HPDE6-E6E7 (cell line): ENCODE results near the gene DSCAML1.
"Not testable (repeated sequence)": the region's sequence is repeated elsewhere in the genome, so short reads cannot be mapped to it uniquely, and the experiment has no call there.

Experiments
- DNase-seq: peaks from one replicate; pipeline ENCODE4 v3.0.0; 2011; ENCODE audit warnings: missing footprints; ENCODE audit errors: extremely low spot score

The DSCAML1 gene

DNA sequence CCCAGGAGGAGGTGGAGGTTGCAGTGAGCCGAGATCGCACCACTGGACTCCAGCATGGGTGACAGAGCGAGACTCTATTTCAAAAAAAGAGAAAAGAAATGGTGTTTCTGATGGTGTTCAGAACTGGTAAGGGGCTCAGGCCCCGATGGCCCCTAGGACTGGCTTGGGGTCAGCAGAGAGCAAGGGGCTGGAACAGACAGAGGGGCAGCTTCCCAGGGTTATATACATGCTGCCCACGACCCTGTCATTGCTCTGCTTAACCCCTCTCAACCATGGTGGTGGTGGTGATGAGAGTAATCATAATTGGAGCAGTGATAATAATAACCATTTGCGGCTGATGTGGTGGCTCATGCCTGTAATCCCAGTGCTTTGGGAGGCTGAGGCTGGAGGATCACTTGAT, 390.0 kb downstream of the DSCAML1 start:
- DNase-seq: no peak

DNA sequence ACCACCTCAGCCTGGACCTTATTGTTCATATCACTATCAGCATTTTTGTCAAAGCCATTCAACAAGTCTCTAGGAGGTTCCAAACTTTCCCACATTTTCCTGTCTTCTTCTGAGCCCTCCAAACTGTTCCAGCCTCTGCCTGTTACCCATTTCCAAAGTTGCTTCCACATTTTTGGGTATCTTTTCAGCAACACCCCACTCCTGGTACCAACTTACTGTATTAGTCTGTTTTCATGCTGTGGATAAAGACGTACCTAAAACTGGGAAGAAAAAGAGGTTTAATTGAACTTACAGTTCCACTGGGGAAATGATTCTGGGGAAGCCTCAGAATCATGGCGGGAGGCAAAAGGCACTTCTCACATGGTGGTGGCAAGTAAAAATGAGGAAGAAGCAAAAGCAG, 391.1 kb downstream of the DSCAML1 start:
- not testable (repeated sequence) for DNase-seq

DNA sequence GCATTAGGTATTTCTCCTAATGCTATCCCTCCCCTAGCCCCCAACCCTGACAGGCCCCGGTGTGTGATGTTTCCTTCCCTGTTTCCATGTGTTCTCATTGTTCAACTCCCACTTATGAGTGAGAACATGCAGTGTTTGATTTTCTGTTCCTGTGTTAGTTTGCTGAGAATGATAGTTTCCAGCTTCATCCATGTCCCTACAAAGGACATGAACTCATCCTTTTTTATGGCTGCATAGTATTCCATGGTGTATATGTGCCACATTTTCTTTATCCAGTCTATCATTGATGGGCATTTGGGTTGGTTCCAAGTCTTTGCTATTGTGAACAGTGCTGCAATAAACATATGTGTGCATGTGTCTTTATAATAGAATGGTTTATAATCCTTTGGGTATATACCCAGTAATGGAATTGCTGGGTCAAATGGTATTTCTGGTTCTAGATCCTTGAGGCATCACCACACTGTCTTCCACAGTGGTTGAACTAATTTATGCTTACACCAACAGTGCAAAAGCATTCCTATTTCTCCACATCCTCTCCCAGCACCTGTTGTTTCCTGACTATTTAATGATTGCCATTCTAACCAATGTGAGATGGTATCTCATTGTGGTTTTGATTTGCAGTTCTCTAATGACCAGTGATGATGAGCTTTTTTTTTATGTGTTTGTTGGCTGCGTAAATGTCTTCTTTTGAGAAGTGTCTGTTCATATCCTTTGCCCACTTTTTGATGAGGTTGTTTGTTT, 397.7 kb downstream of the DSCAML1 start:
- DNase-seq: not testable (repeated sequence)

DNA sequence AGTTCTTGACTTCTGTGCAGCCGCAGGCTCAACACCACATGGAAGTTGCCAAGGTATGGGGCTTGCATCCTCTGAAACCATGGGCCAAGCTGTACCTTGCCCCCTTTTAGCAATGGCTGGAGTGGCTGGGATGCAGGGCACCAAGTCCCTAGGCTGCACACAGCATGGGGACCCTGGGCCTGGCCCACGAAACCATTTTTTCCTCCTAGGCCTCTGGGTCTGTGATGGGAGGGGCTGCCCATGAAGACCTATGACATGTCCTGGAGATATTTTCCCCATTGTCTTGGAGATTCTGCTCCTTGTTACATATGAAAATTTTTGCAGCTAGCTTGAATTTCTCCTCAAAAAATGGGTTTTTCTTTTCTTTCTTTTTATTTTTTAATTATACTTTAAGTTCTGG, 398.4 kb downstream of the DSCAML1 start:
- not testable (repeated sequence) for DNase-seq

DNA sequence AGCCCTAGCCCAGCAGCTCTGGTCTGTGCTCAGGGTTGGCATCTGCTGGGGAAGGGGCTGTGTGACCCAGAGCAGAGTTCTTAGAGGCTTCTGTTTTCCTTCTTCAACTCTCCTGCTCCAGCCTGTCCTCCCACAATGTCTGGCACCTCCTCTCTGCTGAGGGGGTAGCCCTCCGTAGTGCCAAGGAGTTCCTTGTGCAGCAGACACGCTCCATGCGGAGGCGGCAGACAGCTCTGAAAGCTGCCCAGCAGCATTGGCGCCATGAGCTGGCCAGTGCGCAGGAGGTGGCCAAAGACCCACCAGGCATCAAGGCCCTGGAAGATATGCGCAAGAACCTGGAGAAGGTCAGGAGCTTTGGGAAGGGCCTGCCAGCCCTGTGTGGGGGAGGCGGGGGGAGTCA, 400.0 kb downstream of the DSCAML1 start:
- no peak for DNase-seq

DNA sequence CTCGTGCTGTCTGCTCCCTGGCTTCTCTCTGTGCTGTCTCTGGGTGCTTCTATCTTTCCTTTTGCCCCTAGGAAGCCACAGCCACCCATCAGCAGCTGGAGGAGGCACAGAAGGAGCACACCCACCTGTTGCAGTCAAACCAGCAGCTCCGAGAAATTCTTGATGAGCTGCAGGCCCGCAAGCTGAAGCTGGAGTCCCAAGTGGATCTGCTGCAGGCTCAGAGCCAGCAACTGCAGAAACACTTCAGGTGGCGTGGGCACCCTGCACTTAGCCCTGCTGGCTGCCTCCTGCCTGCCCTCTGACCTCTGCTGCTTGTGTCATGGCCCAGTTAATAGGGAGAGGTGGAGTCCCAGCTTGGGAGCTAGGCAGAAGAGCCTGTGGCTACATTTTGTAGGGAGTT, 401.5 kb downstream of the DSCAML1 start:
- no peak for DNase-seq

DNA sequence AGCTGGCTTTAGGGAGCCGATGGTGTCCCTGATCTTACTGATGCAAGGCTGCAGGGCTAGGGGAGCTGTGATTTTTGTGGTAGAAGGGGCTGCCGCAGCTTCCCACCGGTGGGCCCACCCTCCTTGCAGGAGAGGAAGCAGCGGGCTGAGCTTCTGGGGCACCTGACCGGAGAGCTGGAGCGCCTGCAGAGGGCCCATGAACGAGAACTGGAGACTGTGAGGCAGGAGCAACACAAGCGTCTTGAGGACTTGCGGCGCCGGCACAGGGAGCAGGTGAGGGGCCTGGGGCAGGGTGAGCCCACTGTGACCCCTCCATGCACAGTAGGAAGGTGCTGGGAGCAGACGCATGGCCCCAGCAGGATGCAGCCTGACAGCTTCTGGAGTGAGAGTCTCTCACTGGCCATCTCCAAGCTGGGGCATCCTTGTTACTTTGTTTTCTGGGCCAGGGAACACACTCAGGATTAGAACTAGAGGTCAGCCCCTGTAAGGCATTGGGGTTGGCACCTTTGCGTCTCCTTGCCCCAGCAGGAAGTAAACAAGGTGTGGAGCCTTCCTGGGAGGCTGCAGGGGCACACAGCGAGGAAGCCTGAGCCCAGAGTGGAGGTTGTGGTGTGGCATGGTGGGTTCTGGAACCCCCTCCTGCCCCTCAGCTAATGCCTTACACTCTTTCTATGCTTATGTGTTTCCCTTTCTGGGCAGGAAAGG, 402.6 kb downstream of the DSCAML1 start:
- DNase-seq: no peak

DNA sequence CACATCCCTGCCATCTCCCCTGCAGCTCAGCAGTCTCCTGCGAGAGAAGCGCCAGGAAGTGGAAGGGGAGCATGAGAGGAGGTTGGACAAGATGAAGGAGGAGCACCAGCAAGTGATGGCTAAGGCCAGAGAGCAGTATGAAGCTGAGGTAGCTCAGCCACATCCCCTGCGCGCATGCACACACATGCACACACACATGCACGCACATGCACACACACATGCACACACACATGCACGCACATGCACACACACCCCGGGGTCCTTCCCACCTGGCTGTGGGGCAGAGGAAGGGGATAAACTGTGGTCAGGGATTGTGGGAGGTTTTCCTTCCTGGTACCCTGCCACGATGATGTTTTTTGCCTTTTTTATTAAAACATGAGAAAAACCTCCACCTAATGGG, 404.0 kb downstream of the DSCAML1 start:
- DNase-seq: no peak

DNA sequence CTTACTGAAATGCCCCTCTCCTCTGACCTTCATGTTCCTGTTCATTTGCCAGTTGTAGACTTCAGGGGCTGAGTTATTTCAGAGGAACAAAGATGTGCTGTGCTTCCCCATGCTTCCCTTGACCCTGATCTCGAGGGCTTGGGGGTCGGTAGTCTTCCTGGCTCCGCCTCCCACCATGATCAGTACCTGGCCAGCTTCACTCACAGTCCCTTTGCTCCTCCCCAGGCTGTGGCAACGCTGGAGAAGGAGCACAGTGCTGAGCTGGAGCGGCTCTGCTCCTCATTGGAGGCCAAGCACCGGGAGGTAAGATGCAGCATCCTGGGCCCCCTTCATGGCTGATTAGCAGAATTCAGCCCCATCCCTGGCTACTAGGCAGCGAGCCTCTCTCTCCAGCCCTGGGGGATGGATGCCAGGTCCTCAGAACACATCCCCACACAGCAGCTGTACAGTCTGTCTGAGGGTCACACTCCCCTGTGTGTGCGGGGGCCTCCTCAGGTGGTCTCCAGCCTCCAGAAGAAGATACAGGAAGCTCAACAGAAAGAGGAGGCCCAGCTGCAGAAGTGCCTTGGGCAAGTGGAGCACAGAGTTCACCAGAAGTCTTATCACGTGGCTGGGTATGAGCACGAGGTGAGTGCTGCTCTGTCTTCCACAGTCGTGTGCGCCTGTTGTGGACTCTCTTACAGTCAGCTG, 404.9 kb downstream of the DSCAML1 start:
- DNase-seq: no peak

DNA sequence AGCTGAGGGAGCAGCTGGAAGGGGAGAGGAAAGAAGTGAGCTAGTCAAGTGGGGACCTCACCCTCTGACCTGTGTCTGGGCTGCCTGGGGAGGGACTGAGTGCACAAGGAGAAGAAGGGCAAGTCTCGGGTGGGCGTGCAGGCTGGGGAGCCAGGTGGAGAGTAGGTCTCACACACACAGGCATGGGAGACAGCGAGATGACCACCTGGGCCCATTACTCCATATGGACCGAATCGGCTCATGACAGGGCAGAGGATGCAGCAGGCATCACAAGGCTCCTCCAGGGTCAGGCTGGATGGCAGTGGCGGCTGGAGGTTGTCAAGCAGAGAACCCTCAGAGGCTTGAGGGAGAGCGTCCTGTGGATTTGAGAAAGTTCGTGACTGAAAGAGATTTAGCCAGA, 405.8 kb downstream of the DSCAML1 start:
- no peak for DNase-seq

DNA sequence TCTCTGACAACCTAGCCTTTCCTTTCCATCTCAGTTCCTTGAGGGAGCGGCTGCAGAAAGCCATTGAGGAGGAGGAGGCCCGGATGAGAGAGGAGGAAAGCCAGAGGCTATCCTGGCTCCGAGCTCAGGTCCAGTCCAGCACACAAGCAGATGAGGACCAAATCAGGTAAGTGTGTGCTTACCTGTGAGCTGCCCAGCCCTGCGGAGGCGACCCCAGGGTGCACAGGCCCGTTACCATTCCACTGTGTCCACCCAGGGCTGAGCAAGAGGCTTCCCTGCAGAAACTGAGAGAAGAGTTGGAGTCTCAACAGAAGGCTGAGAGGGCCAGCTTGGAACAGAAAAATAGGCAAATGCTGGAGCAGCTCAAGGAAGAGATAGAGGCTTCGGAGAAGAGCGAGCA, 406.3 kb downstream of the DSCAML1 start:
- no peak for DNase-seq

DNA sequence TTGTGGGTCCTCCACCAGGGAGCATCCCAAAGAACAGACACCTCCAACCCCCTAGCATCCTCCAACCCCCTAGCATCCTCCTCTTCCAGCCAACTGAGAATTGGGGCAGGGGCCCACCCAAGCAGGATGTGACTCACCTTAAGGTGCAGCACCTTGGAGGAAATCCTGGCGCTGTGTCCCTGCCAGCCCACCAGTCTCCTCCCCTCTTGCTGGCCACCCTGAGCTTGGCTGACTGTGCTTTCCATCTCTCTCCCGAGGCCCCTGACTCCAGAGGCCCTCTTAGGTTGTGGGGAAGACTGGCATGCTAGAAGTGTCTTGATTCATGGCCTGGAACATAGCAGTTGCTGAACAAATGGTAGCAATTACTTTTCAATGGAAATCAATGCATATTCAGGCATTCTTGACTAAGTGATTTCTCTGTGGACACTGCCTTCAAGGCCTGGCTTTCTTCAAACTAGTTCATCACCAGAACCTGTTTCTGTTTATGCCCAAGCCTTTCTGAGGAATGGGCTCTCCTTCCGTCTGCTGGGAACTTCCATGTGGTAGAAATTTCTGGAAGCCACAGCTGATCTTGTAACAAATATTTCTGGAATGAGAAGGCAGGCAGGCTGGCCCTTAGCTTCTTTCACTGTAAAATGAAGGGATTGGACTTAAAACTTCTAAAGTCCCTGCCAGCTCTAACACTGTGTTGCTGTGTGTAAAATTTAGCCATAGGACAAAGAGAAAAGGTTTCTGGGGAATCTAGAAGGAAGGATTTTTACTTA, 408.8 kb downstream of the DSCAML1 start:
- DNase-seq: no peak

DNA sequence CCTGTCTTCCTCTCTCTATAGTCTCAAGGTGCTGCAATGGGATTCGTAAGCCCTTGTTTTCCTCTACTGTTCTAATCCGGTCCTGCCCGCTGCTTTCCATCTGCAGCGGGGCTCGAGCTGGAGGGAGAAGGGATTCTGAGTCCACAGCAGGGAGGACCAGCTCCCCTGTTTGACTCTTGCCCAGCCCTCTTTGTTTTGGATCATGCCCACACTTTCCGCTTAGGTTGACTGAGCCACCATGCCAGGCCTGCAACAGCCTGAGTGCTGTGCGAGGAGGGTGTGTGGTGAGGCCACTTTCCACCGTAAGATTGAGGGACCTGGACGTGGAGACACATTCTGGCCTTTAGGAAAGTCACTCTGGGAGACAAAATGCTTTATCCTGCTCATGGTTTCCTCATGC, 411.1 kb downstream of the DSCAML1 start:
- DNase-seq: no peak

DNA sequence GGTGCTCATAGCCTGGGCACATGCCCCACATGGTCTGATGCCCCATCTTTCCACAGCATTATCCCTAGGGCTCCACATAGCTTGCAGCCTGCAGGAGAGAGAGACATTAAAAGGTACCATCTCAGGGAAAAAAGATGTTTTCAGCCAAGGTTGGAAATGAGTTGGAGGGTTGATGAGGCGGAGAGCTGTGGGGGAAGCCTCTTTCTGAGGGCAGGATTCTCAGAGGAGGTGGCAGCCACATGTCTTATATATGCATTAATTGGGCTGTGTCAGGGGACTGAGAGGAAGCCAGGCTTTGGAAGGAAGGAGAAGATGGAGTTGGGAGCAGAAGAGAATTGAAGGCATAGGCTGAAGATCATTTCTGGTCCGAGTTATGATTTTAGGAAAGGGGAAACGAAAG, 411.5 kb downstream of the DSCAML1 start:
- no peak for DNase-seq

DNA sequence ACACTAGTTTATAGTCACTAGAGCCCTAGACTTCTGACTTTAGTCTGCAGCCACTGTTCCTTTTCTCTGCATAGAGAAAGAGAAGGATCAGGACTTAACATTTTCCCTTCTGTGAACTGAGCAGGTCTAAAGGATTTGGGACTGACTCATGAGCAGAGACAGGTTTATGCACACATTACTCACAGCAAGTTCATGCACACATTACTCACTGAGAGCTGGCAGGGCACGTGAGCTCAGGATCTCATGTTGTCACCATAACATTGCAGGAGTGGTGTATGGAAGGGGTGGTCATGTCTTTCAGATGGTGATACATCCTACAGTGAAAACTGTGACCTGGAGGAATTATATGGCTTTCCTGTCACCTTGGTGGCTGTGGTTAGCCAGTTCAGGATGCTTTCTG, 413.0 kb downstream of the DSCAML1 start:
- DNase-seq: peak; percentile 97

DNA sequence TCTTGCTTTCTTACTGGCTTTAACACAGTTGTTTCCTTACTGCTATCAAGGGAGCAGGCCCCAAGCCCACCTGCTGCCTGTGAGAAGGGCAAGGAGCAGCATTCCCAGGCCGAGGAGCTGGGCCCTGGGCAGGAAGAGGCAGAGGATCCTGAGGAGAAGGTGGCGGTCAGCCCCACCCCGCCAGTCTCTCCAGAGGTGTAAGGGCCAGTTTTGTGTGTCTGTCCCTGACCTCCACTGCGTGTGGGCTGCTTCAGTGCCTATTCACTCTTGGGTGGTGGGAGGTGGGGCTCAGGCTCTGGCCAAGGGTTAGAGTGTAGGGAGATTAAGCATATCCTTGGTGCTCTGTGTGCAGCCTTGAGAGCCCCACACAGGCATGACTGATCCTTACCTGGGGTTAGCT, 414.3 kb downstream of the DSCAML1 start:
- no peak for DNase-seq

DNA sequence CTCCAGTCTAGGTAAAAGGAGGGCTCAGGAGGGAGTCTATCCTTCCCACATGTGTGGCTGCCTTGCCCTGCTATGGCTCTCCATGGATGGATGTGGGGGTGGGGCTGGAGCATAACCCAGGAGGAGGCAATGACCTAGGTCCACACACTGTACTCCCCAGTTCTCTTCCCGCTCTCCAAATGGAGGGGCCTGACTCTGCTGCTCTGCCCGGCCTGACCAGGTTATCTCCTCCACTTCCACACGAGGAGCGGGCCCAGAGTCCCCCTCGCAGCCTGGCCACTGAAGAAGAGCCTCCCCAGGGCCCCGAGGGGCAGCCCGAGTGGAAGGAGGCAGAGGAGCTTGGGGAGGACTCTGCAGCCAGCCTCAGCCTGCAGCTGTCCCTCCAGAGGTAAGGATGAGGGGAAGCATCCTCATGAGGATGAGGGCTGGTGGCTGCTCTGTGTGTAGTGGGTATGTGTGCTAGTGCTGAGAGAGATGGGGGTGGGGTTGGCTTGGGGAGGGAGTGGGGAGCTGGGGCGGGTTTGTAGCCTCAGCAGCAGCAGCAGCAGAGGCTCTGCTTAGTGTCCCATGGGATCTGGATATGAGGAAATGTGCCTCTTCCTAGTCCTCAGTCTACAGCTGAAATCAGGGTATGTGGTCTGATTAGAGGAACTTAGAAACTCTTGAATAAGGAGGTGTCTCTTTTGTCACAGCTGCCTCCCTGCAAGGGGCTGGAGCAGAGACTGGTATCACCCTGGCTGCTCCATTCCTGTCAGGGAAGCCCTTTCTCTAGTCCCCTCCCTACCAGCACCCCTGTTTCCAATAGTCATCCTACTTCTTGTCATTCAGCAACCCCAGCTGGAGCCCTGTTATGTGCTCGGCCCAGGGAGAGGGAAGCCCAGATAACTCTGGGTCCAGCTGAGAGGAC, 415.3 kb downstream of the DSCAML1 start:
- no peak for DNase-seq

DNA sequence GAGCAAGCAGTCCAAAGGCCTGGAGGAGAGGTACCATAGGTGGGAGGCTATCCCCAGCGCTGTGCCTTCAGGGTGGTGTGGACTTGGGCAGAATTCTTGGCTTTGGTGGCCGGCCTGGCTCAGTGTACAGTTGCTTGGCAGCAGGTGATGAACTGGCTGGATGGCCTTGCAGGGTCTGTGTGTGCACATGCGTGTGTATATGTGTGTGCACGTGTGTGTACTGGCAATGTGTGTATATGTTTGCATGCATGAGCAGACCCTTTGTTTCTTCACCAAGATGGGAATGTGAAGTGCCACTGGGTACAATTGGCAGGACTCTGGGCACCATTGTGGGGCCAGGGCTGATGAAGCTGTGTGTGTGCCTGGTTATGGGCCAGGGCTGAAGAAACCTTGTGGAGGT, 416.3 kb downstream of the DSCAML1 start:
- no peak for DNase-seq

DNA sequence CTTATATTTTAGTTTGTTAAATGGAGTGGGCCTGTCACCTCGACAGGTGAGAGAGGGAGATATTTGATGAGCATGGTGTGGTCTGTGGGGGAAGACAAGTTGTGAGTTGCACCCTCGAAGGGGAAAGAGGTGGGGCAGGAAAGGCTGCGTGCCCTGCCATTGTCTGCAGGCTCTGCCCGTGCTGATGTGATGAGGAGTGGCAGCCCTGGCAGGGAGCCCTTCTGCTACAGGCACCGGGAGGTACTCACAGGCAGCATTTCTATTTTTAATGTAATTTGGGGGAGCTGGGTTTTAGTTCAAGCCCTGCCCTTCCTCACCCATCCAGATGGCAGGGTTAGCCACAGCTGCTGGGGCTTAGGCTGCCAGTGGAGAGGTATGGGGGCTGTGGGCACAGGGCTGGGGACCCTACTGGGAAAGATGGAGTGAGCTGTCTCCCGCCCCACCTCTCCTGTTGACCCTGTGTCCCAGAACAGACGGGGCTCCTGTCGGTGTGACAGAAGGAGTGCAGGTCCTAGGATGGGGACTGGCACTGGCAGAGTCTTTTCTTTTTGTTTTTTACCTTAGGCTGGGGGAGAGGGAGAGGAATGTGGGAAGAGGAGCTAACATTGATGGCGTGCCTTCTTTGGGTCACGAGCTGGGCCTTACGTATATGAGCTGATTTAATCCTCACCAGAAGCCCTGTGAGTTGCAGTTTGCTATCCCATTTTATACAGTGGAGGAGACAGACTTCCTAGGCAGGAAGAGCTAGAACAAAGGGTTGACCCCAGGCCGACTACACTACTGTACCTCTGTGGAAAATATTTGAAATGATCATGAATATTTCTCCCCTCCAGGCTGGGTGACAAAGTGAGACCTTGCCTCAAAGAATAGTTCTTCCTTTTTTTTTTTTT, 417.8 kb downstream of the DSCAML1 start:
- peak; percentile 15 for DNase-seq
